Tibial nerve (tissue), 3 donors: ENCODE measurements around the gene TUBGCP6.

ENCODE experiments used
- CTCF ChIP-seq, 5 experiments: fragments of 200-600 bp in 3 of 5; fragments of 450-650 bp in 2 of 5; sonication (generic) in 3 of 5; IDR thresholded peaks; one replicate each; pipeline ENCODE4 v1.5.1; 2016 to 2019; ENCODE audit warnings: antibody characterized with exemption in 5 of 5, mild to moderate bottlenecking in 3 of 5, moderate library complexity in 2 of 5
- POLR2A ChIP-seq, 2 donors: fragments of 450-650 bp; IDR thresholded peaks; one replicate each; pipeline ENCODE4 v1.6.1; 2017; ENCODE audit warnings: antibody characterized with exemption in 2 of 2, mild to moderate bottlenecking in 2 of 2, moderate library complexity in 2 of 2

- TF ChIP-seq CTCF (IDR thresholded peaks at IDR 0.05) (no peak), POLR2A (IDR thresholded peaks at IDR 0.05) (no peak)
These were observed 971 bp downstream of the TUBGCP6 start for GRCh38 chr22:50243685-50244419.
